Liver (tissue), 9 donors: ENCODE measurements around the gene PRR16. TPM values are rescaled to one million over a fixed set of nuclear protein-coding genes. Genes with fewer than 3 reads are reported as not detected.

Experiments used
- DNase-seq: peaks from one replicate; pipeline ENCODE4 v3.0.0-alpha.2; 2017; ENCODE audit warnings: low spot score
- H3K27ac ChIP-seq, 2 donors: one replicate each; pipeline ENCODE4 v1.7.0; 2013; ENCODE audit warnings: inconsistent platforms in 2 of 2, low read length in 2 of 2, control low read depth in 1 of 2, low read depth in 1 of 2, mild to moderate bottlenecking in 1 of 2
- H3K27me3 ChIP-seq, 4 donors: one replicate each; pipeline versions ENCODE4 v1.6.1 to v1.7.0; 2013; ENCODE audit warnings: low read length in 3 of 4, inconsistent platforms in 1 of 4, mild to moderate bottlenecking in 1 of 4, moderate library complexity in 1 of 4; ENCODE audit not compliant: control insufficient read depth in 4 of 4, insufficient read depth in 4 of 4
- H3K36me3 ChIP-seq, 4 donors: one replicate each; pipeline versions ENCODE4 v1.6.1 to v1.7.0; 2013; ENCODE audit warnings: low read length in 3 of 4, mild to moderate bottlenecking in 3 of 4, low read depth in 1 of 4, moderate library complexity in 1 of 4; ENCODE audit not compliant: control insufficient read depth in 4 of 4, insufficient read depth in 3 of 4
- H3K4me1 ChIP-seq, 4 donors: one replicate each; pipeline versions ENCODE4 v1.6.1 to v1.7.0; 2013; ENCODE audit warnings: low read length in 3 of 4, mild to moderate bottlenecking in 3 of 4, moderate library complexity in 1 of 4; ENCODE audit not compliant: control insufficient read depth in 4 of 4, insufficient read depth in 4 of 4
- H3K4me3 ChIP-seq, 3 donors: one replicate each; pipeline versions ENCODE4 v1.6.1 to v1.7.0; 2013; ENCODE audit warnings: low read length in 3 of 3, control low read depth in 1 of 3, low read depth in 1 of 3, mild to moderate bottlenecking in 1 of 3
- H3K9ac ChIP-seq, 2 donors: one replicate each; pipeline ENCODE4 v1.7.0; 2013; ENCODE audit warnings: low read length in 2 of 2, mild to moderate bottlenecking in 2 of 2, moderate library complexity in 2 of 2, control low read depth in 1 of 2, low read depth in 1 of 2
- H3K9me3 ChIP-seq, 4 donors: one replicate each; pipeline versions ENCODE4 v1.6.1 to v1.7.0; 2013; ENCODE audit warnings: low read length in 3 of 4; ENCODE audit not compliant: control insufficient read depth in 4 of 4
- EGR1 ChIP-seq, 2 donors: IDR thresholded peaks; 2 replicates each; pipeline ENCODE4 v1.6.1; 2016 to 2018; ENCODE audit warnings: antibody characterized with exemption in 2 of 2, low read depth in 2 of 2
- FOXA1 ChIP-seq: IDR thresholded peaks from 2 replicates; pipeline ENCODE4 v1.6.1; 2016; ENCODE audit warnings: antibody characterized with exemption
- FOXA2 ChIP-seq: IDR thresholded peaks from 2 replicates; pipeline ENCODE4 v1.6.1; 2016; ENCODE audit warnings: antibody characterized with exemption
- GABPA ChIP-seq, 2 donors: IDR thresholded peaks in 1 of 2; conservative IDR thresholded peaks in 1 of 2; 2 replicates each; pipeline ENCODE4 v1.6.1; 2016; ENCODE audit warnings: antibody characterized with exemption in 2 of 2, mild to moderate bottlenecking in 1 of 2, moderate library complexity in 1 of 2
- HNF4A ChIP-seq, 2 donors: conservative IDR thresholded peaks; 2 replicates each; pipeline ENCODE4 v1.6.1; 2016; ENCODE audit warnings: antibody characterized with exemption in 2 of 2, mild to moderate bottlenecking in 2 of 2
- HNF4G ChIP-seq: IDR thresholded peaks from 2 replicates; pipeline ENCODE4 v1.6.1; 2016; ENCODE audit warnings: antibody characterized with exemption
- JUND ChIP-seq, 2 donors: IDR thresholded peaks; 2 replicates each; pipeline ENCODE4 v1.6.1; 2016; ENCODE audit warnings: antibody characterized with exemption in 2 of 2
- NR2F2 ChIP-seq: IDR thresholded peaks from 2 replicates; pipeline ENCODE4 v1.6.1; 2016; ENCODE audit warnings: antibody characterized with exemption
- RAD21 ChIP-seq, 2 donors: IDR thresholded peaks; 2 replicates each; pipeline ENCODE4 v1.6.1; 2016; ENCODE audit warnings: antibody characterized with exemption in 2 of 2, mild to moderate bottlenecking in 2 of 2
- RXRA ChIP-seq, 2 donors: IDR thresholded peaks; 2 replicates each; pipeline ENCODE4 v1.6.1; 2017 to 2018; ENCODE audit warnings: antibody characterized with exemption in 2 of 2, mild to moderate bottlenecking in 1 of 2
- SP1 ChIP-seq: IDR thresholded peaks from 2 replicates; pipeline ENCODE4 v1.6.1; 2018; ENCODE audit warnings: antibody characterized with exemption, mild to moderate bottlenecking
- TAF1 ChIP-seq: conservative IDR thresholded peaks from 2 replicates; pipeline ENCODE4 v1.6.1; 2016; ENCODE audit warnings: antibody characterized with exemption, mild to moderate bottlenecking
- YY1 ChIP-seq: IDR thresholded peaks from 2 replicates; pipeline ENCODE4 v1.6.1; 2016; ENCODE audit warnings: antibody characterized with exemption, mild to moderate bottlenecking
- WGBS: extraction: QIAGEN DNeasy Blood & Tissue Kit; methylation state at CpG from one replicate; pipeline ENCODE4 v1.1.7; 2013; 5-methylcytosine and 5-hydroxymethylcytosine counted together
- polyA plus RNA-seq, 2 donors: library from polyadenylated mRNA; stranded (reverse) in 1 of 2; unstranded in 1 of 2; fragments of 200-250 nt in 1 of 2; fragments of >200 nt in 1 of 2; fragmentation: Nextera tagmentation in 1 of 2; extraction: Ambion mirVana in 1 of 2; gene quantifications; one replicate each; pipeline versions ENCODE4 v1.2.1 to v1.2.3, GENCODE V29; 2013 to 2015
- total RNA-seq, 2 donors: library from RNA; depleted of rRNA; stranded (reverse); fragments of >200 nt; gene quantifications; one replicate each; pipeline ENCODE4 v1.2.3, GENCODE V29; 2014
- TF ChIP-seq, protein P1 (sequence below): IDR thresholded peaks from 2 replicates; pipeline ENCODE4 v1.6.1; 2016; ENCODE audit warnings: antibody characterized with exemption
- TF ChIP-seq, protein P2 (sequence below): fragments of 150-350 bp; IDR thresholded peaks from 2 replicates; pipeline ENCODE4 v1.5.1; 2017; ENCODE audit warnings: improper control_type of control experiment, low read depth, low read length; ENCODE audit not compliant: missing input control
- TF ChIP-seq, protein P3 (sequence below): IDR thresholded peaks from 2 replicates; pipeline ENCODE4 v1.6.1; 2016; ENCODE audit warnings: antibody characterized with exemption
- TF ChIP-seq, protein P4 (sequence below): IDR thresholded peaks from 2 replicates; pipeline ENCODE4 v1.6.1; 2016; ENCODE audit warnings: antibody characterized with exemption
- TF ChIP-seq, protein P5 (sequence below): IDR thresholded peaks from 2 replicates; pipeline ENCODE4 v1.6.1; 2016; ENCODE audit warnings: antibody characterized with exemption, mild to moderate bottlenecking
- donor health status: healthy.
- donor health status: healthy.
- donor health status: healthy.
- donor health status: healthy.
- donor health status: healthy.

Gene PRR16
- total and polyA plus RNA-seq, 4 donors: 0.14 to 0.42 (median 0.21) TPM

DNA sequence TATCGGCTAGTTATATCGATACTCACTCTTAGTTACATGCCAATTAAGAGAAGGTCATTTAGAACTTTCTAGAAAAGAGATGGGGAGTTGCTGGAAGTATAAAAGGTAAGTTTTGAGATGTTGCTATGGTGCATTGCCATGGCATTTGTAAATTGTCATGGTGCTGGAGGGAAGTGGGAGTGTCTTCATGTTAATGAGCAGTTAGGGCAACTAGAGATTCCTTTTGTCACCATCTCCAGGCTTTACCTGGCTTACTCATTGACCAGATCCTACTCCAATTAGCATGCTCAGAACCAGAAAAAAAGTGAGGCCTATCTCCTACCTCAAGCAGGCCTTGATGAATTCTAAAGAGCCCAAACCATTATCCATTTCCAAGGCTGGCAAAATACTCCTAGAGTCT lies 82.8 kb downstream of the PRR16 start:
- Histone ChIP-seq H3K9me3 (no peaks in the 10 kb centered on the region), H3K27ac (no peak overlapping the region), H3K4me3 (no peak overlapping the region), H3K27me3 (peaks cover 0 to 2% (median 0%) of the 10 kb centered on the region in 4 donors), H3K9ac (no peak overlapping the region), H3K36me3 (no peaks in the 10 kb centered on the region), H3K4me1 (no peaks in the 10 kb centered on the region)
- TF ChIP-seq JUND (IDR thresholded peaks at IDR 0.05) (no peak), FOXA2 (no peak), HNF4G (no peak), GABPA (IDR thresholded peaks at IDR 0.05 in 1 of 2, conservative IDR thresholded peaks at IDR 0.05 in 1 of 2) (no peak), TAF1 (no peak), NR2F2 (no peak), HNF4A (conservative IDR thresholded peaks at IDR 0.05) (no peak), EGR1 (IDR thresholded peaks at IDR 0.05; ENCODE audit: low read depth in 2 of 2) (no peak), SP1 (no peak), RAD21 (IDR thresholded peaks at IDR 0.05) (no peak), YY1 (no peak), FOXA1 (no peak), RXRA (IDR thresholded peaks at IDR 0.05) (no peak)
- TF ChIP-seq, protein P1, sequence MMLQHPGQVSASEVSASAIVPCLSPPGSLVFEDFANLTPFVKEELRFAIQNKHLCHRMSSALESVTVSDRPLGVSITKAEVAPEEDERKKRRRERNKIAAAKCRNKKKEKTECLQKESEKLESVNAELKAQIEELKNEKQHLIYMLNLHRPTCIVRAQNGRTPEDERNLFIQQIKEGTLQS: no peak
- TF ChIP-seq, protein P2, sequence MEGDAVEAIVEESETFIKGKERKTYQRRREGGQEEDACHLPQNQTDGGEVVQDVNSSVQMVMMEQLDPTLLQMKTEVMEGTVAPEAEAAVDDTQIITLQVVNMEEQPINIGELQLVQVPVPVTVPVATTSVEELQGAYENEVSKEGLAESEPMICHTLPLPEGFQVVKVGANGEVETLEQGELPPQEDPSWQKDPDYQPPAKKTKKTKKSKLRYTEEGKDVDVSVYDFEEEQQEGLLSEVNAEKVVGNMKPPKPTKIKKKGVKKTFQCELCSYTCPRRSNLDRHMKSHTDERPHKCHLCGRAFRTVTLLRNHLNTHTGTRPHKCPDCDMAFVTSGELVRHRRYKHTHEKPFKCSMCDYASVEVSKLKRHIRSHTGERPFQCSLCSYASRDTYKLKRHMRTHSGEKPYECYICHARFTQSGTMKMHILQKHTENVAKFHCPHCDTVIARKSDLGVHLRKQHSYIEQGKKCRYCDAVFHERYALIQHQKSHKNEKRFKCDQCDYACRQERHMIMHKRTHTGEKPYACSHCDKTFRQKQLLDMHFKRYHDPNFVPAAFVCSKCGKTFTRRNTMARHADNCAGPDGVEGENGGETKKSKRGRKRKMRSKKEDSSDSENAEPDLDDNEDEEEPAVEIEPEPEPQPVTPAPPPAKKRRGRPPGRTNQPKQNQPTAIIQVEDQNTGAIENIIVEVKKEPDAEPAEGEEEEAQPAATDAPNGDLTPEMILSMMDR: no peak
- TF ChIP-seq, protein P3, sequence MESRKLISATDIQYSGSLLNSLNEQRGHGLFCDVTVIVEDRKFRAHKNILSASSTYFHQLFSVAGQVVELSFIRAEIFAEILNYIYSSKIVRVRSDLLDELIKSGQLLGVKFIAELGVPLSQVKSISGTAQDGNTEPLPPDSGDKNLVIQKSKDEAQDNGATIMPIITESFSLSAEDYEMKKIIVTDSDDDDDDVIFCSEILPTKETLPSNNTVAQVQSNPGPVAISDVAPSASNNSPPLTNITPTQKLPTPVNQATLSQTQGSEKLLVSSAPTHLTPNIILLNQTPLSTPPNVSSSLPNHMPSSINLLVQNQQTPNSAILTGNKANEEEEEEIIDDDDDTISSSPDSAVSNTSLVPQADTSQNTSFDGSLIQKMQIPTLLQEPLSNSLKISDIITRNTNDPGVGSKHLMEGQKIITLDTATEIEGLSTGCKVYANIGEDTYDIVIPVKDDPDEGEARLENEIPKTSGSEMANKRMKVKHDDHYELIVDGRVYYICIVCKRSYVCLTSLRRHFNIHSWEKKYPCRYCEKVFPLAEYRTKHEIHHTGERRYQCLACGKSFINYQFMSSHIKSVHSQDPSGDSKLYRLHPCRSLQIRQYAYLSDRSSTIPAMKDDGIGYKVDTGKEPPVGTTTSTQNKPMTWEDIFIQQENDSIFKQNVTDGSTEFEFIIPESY: no peak
- TF ChIP-seq, protein P4, sequence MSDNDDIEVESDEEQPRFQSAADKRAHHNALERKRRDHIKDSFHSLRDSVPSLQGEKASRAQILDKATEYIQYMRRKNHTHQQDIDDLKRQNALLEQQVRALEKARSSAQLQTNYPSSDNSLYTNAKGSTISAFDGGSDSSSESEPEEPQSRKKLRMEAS: no peak
- TF ChIP-seq, protein P5, sequence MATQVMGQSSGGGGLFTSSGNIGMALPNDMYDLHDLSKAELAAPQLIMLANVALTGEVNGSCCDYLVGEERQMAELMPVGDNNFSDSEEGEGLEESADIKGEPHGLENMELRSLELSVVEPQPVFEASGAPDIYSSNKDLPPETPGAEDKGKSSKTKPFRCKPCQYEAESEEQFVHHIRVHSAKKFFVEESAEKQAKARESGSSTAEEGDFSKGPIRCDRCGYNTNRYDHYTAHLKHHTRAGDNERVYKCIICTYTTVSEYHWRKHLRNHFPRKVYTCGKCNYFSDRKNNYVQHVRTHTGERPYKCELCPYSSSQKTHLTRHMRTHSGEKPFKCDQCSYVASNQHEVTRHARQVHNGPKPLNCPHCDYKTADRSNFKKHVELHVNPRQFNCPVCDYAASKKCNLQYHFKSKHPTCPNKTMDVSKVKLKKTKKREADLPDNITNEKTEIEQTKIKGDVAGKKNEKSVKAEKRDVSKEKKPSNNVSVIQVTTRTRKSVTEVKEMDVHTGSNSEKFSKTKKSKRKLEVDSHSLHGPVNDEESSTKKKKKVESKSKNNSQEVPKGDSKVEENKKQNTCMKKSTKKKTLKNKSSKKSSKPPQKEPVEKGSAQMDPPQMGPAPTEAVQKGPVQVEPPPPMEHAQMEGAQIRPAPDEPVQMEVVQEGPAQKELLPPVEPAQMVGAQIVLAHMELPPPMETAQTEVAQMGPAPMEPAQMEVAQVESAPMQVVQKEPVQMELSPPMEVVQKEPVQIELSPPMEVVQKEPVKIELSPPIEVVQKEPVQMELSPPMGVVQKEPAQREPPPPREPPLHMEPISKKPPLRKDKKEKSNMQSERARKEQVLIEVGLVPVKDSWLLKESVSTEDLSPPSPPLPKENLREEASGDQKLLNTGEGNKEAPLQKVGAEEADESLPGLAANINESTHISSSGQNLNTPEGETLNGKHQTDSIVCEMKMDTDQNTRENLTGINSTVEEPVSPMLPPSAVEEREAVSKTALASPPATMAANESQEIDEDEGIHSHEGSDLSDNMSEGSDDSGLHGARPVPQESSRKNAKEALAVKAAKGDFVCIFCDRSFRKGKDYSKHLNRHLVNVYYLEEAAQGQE: no peak
- no peak for DNase-seq
- 93% methylated on average over 2 of the region's 2 CpGs for WGBS
